Stimulated activated CD8-positive, alpha-beta memory T cell treated with anti-CD3 and anti-CD28 coated beads, Interleukin-15, amount 100 ng/mL, for 24 hours (primary cell): ENCODE results near the gene MYL6.
"Not testable (repeated sequence)": the region's sequence is repeated elsewhere in the genome, so short reads cannot be mapped to it uniquely, and the experiment has no call there.

Source experiments
- DNase-seq: peaks from one replicate; pipeline ENCODE4 v3.0.0-alpha.2; 2020; ENCODE audit warnings: low read depth

MYL6 gene

GRCh38 chr12:56158029-56158925, at the start of gene MYL6:
MYL6 (plus strand) TSS chr12:56158359; CDS start chr12:56158402, 43 bp downstream.
- peak; percentile 70 for DNase-seq

GRCh38 chr12:56110571-56110970, 47.6 kb upstream of the MYL6 start:
- no peak for DNase-seq

GRCh38 chr12:56114084-56114483, 44.1 kb upstream of the MYL6 start:
- DNase-seq = no peak

- no peak for DNase-seq
Observed at GRCh38 chr12:56115329-56115728, 42.8 kb upstream of the MYL6 start.

GRCh38 chr12:56116267-56117081, 41.7 kb upstream of the MYL6 start, which contains the start of gene RPL41:
RPL41 (plus strand) TSS chr12:56116633.
- peak; percentile 91 for DNase-seq

- not testable (repeated sequence) for DNase-seq
Observed at GRCh38 chr12:56117082-56117706, 41.0 kb upstream of the MYL6 start.

- DNase-seq = peak; percentile 94
Observed at GRCh38 chr12:56117778-56118687, 40.1 kb upstream of the MYL6 start, which contains the start of gene ZC3H10. ZC3H10 (plus strand) TSS chr12:56118266; CDS start chr12:56120563, 2,297 bp downstream.

GRCh38 chr12:56118688-56119357, 39.3 kb upstream of the MYL6 start:
- no peak for DNase-seq

GRCh38 chr12:56119361-56119796, 38.8 kb upstream of the MYL6 start:
- DNase-seq = peak; percentile 14

- DNase-seq = no peak
Observed at GRCh38 chr12:56120158-56120846, 37.9 kb upstream of the MYL6 start.

GRCh38 chr12:56121204-56121870, 36.8 kb upstream of the MYL6 start:
- no peak for DNase-seq

- no peak for DNase-seq
Observed at GRCh38 chr12:56122637-56123036, 35.5 kb upstream of the MYL6 start.

GRCh38 chr12:56124133-56124532, 34.0 kb upstream of the MYL6 start:
- no peak for DNase-seq

GRCh38 chr12:56126732-56127239, 31.4 kb upstream of the MYL6 start:
- no peak for DNase-seq

GRCh38 chr12:56127485-56127887, 30.7 kb upstream of the MYL6 start:
- DNase-seq = no peak

- peak; percentile 69 for DNase-seq
Observed at GRCh38 chr12:56127888-56128669, 30.1 kb upstream of the MYL6 start, which contains the start of gene ESYT1. ESYT1 (plus strand) TSS chr12:56128267; CDS start chr12:56128320, 53 bp downstream.

GRCh38 chr12:56128670-56129205, 29.4 kb upstream of the MYL6 start:
- no peak for DNase-seq
